Measurements from ENCODE around the gene CD163L1. TPM values are rescaled to one million over a fixed set of nuclear protein-coding genes. Genes with fewer than 3 reads are reported as not detected.

The CD163L1 gene
- total and polyA plus RNA-seq, 7 donors: 0.54 to 49.0 (median 3.6) TPM

DNA sequence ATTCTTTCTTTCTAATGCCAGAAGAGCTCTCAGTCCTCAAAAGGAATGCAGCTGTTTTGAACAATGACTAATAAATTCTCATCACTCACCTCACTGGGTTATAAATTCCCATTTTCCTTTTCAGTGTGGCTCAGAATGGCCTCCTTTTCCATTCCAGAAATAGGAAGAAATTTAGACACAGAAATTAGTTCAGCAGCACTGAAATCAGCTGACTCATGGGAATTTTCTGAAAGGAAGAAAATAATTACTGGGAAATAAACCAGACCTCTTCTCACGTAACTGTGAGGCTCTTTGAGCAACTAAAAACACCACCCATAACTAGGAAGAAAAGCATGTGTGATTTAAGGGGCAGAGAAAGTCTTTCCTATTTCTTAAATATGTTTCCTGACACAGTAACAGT lies 35.8 kb upstream of the CD163L1 start:
- Histone ChIP-seq H3K27ac (no peak overlapping the region), H3K9me3 (no peaks in the 10 kb centered on the region), H3K36me3 (no peaks in the 10 kb centered on the region), H3K27me3 (no peaks in the 10 kb centered on the region), H3K4me3 (no peak overlapping the region), H3K4me1 (no peaks in the 10 kb centered on the region)
- DNase-seq: no peak
- TF ChIP-seq EP300 (IDR thresholded peaks at IDR 0.05) (no peak), POLR2AphosphoS5 (IDR thresholded peaks at IDR 0.05) (no peak), POLR2A (IDR thresholded peaks at IDR 0.05) (no peak)
- TF ChIP-seq, protein P1, sequence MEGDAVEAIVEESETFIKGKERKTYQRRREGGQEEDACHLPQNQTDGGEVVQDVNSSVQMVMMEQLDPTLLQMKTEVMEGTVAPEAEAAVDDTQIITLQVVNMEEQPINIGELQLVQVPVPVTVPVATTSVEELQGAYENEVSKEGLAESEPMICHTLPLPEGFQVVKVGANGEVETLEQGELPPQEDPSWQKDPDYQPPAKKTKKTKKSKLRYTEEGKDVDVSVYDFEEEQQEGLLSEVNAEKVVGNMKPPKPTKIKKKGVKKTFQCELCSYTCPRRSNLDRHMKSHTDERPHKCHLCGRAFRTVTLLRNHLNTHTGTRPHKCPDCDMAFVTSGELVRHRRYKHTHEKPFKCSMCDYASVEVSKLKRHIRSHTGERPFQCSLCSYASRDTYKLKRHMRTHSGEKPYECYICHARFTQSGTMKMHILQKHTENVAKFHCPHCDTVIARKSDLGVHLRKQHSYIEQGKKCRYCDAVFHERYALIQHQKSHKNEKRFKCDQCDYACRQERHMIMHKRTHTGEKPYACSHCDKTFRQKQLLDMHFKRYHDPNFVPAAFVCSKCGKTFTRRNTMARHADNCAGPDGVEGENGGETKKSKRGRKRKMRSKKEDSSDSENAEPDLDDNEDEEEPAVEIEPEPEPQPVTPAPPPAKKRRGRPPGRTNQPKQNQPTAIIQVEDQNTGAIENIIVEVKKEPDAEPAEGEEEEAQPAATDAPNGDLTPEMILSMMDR (IDR thresholded peaks at IDR 0.05): no peak
- WGBS, 2 donors: 52 to 53% methylated on average over 1 of the region's 1 CpG
- intact Hi-C loops (cut with DNase I): no loop called here

DNA sequence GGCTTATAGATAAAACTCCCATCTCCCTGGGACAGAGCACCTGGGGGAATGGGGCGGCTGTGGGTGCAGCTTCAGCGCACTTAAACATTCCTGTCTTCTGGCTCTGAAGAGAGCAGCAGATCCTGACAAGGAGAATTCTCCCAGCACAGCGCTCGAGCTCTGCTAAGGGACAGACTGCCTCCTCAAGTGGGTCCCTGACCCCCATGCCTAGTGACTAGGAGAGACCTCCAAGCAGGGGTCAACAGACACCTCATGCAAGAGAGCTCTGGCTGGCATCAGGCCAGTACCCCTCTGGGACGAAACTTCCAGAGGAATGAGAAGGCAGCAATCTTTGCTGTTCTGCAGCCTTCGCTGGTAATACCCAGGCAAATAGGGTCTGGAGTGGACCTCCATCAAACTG lies 28.1 kb upstream of the CD163L1 start:
- no peak overlapping the region for H3K4me3 ChIP-seq
- H3K27ac ChIP-seq: no peak overlapping the region
- intact Hi-C loops (cut with DNase I): no loop called here
- no peaks in the 10 kb centered on the region for H3K36me3 ChIP-seq
- TF ChIP-seq EP300 (IDR thresholded peaks at IDR 0.05): no peak
- no peak for TF ChIP-seq POLR2A (IDR thresholded peaks at IDR 0.05)
- TF ChIP-seq, protein P1 (IDR thresholded peaks at IDR 0.05): no peak
- TF ChIP-seq POLR2AphosphoS5 (IDR thresholded peaks at IDR 0.05): no peak
- WGBS, 2 donors: 86 to 92% methylated on average over 6 of the region's 6 CpGs
- no peaks in the 10 kb centered on the region for H3K9me3 ChIP-seq
- peak; percentile 64 for DNase-seq
- no peaks in the 10 kb centered on the region for H3K4me1 ChIP-seq
- H3K27me3 ChIP-seq: no peaks in the 10 kb centered on the region

DNA sequence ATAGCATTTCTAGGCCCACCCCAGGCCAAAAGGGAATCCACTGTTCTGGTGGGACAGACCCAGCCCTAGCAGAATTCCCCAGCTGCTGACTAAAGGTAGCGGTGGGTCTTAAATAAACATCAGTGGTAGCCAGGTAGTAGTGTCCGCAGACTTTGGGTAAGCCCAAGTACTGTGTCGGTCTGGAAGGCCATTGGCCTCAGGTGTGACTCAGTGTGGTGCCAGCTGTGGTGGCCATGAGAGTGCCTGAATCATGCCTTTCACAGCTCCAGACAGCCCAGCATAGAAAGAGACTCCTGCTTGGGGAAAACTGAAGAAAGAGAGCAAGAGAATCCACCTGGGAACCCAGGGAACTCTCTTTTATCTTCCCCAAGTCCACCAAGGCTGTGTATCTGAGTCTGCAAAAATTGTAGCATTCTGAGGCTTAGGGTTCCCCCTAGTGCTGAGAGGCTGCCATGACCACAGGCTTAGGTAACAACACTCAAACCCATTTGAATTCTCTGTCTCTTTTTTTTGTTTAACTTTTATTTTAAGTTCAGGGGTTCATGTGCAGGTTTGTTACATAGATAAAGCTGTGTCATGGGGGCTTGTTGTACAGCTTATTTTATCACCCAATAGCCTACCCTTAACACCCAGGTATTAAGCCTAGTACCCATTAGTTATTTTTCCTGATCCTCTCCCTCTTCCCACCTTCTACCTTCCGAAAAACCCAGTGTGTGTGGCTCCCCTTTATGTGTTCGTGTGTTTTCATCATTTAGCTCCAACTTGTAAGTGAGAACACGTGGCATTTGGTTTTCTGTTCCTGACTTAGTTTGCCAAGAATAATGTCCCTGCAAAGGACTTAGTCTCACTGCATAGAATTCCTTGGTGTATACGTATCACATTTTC lies 16.7 kb upstream of the CD163L1 start:
- intact Hi-C loops (cut with DNase I): loop anchor here (2.0 kb wide), 1 partner anchor 242 kb away; no protein-coding TSS in a partner anchor
- 64 to 73% methylated on average over 7 of the region's 7 CpGs for WGBS, 2 donors
- no peaks in the 10 kb centered on the region for H3K27me3 ChIP-seq
- H3K27ac ChIP-seq: no peak overlapping the region
- H3K4me3 ChIP-seq: no peak overlapping the region
- DNase-seq: no peak
- TF ChIP-seq POLR2A (IDR thresholded peaks at IDR 0.05): no peak
- TF ChIP-seq, protein P1 (IDR thresholded peaks at IDR 0.05): peak in 3 of 4 experiments; percentile 8 to 54 (median 40)
- H3K4me1 ChIP-seq: no peaks in the 10 kb centered on the region
- H3K36me3 ChIP-seq: no peaks in the 10 kb centered on the region
- H3K9me3 ChIP-seq: no peaks in the 10 kb centered on the region

DNA sequence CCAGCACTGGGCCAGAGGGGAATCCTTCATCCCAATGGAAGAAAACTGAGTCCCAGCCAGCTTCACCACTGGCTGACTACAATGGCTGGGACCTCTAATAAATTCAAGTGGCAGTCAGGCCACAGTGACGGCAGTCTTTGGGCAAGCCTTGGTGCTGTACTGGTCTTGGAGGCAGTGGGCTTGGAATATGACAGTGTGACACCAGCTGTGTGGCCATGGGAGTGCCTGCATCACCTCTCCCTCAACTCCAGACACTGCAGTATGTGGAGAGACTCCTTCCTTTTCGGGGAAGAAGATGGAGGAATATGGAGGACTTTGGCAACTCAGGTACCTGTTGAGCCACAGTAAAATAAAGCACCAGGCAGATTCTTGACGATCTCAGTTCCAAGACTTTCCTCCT lies 16.0 kb upstream of the CD163L1 start:
- intact Hi-C loops (cut with DNase I): loop anchor here (2.0 kb wide), 1 partner anchor 241 kb away; no protein-coding TSS in a partner anchor
- H3K27ac ChIP-seq: no peak overlapping the region
- no peaks in the 10 kb centered on the region for H3K36me3 ChIP-seq
- no peaks in the 10 kb centered on the region for H3K9me3 ChIP-seq
- 83 to 88% methylated on average over 3 of the region's 3 CpGs for WGBS, 2 donors
- no peaks in the 10 kb centered on the region for H3K27me3 ChIP-seq
- DNase-seq: no peak
- TF ChIP-seq POLR2A (IDR thresholded peaks at IDR 0.05): no peak
- no peak for TF ChIP-seq EP300 (IDR thresholded peaks at IDR 0.05)
- no peak for TF ChIP-seq POLR2AphosphoS5 (IDR thresholded peaks at IDR 0.05)
- TF ChIP-seq, protein P1 (IDR thresholded peaks at IDR 0.05): no peak
- no peak overlapping the region for H3K4me3 ChIP-seq
- no peaks in the 10 kb centered on the region for H3K4me1 ChIP-seq
